PFSK-1 (cell line): Measurements from ENCODE around the gene KIFAP3.

Experiments
- FOXP2 ChIP-seq: optimal IDR thresholded peaks from 2 replicates; pipeline ENCODE3; 2011; ENCODE audit warnings: borderline replicate concordance, control low read depth, inconsistent platforms; ENCODE audit not compliant: insufficient read depth; ENCODE audit errors: extremely low read length, extremely low read depth
- POLR2AphosphoS5 ChIP-seq: IDR thresholded peaks from 2 replicates; pipeline ENCODE4 v1.6.1; 2012; ENCODE audit warnings: low read depth, mild to moderate bottlenecking, control low read depth, low read length, moderate library complexity
- SIN3A ChIP-seq: IDR thresholded peaks from 2 replicates; pipeline ENCODE4 v1.6.1; 2012; ENCODE audit warnings: mild to moderate bottlenecking, low read length, moderate library complexity, borderline replicate concordance; ENCODE audit not compliant: insufficient read depth
- TAF1 ChIP-seq: IDR thresholded peaks from 2 replicates; pipeline ENCODE4 v1.6.1; 2012; ENCODE audit warnings: low read length, control low read depth, borderline replicate concordance; ENCODE audit not compliant: insufficient read depth
- TF ChIP-seq, protein P1 (sequence below), 2 experiments: IDR thresholded peaks; 2 replicates each; pipeline versions ENCODE4 v1.6.1 to v1.8.0; 2011 to 2012; ENCODE audit warnings: low read depth in 2 of 2, low read length in 2 of 2, control low read depth in 1 of 2, inconsistent platforms in 1 of 2, mild to moderate bottlenecking in 1 of 2, moderate library complexity in 1 of 2; ENCODE audit not compliant: insufficient read depth in 1 of 2

GRCh38 chr1:169894424-169895145 is 179.9 kb downstream of the KIFAP3 start:
- TF ChIP-seq POLR2AphosphoS5 (no peak), TAF1 (no peak), SIN3A (no peak), FOXP2 (no peak)
- TF ChIP-seq, protein P1, sequence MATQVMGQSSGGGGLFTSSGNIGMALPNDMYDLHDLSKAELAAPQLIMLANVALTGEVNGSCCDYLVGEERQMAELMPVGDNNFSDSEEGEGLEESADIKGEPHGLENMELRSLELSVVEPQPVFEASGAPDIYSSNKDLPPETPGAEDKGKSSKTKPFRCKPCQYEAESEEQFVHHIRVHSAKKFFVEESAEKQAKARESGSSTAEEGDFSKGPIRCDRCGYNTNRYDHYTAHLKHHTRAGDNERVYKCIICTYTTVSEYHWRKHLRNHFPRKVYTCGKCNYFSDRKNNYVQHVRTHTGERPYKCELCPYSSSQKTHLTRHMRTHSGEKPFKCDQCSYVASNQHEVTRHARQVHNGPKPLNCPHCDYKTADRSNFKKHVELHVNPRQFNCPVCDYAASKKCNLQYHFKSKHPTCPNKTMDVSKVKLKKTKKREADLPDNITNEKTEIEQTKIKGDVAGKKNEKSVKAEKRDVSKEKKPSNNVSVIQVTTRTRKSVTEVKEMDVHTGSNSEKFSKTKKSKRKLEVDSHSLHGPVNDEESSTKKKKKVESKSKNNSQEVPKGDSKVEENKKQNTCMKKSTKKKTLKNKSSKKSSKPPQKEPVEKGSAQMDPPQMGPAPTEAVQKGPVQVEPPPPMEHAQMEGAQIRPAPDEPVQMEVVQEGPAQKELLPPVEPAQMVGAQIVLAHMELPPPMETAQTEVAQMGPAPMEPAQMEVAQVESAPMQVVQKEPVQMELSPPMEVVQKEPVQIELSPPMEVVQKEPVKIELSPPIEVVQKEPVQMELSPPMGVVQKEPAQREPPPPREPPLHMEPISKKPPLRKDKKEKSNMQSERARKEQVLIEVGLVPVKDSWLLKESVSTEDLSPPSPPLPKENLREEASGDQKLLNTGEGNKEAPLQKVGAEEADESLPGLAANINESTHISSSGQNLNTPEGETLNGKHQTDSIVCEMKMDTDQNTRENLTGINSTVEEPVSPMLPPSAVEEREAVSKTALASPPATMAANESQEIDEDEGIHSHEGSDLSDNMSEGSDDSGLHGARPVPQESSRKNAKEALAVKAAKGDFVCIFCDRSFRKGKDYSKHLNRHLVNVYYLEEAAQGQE (IDR thresholded peaks at IDR 0.05; ENCODE audit: insufficient read depth in 1 of 2, low read depth in 2 of 2, low read length in 2 of 2), result no peak
